Hematopoietic multipotent progenitor cell treated with erythropoietin and hydrocortisone succinate and interleukin-3 and kit ligand, for 15 days (in vitro differentiated cells): Measurements from ENCODE around the gene ZNF185.
A peak's percentile ranks its signal among the peaks of the same experiment; 100 is the strongest.
"Not testable (repeated sequence)": the region's sequence is repeated elsewhere in the genome, so short reads cannot be mapped to it uniquely, and the experiment has no call there.

Experiments used
- DNase-seq: peaks from one replicate; pipeline ENCODE4 v3.0.0-alpha.2; 2015; ENCODE audit warnings: low spot score

The ZNF185 gene

DNA sequence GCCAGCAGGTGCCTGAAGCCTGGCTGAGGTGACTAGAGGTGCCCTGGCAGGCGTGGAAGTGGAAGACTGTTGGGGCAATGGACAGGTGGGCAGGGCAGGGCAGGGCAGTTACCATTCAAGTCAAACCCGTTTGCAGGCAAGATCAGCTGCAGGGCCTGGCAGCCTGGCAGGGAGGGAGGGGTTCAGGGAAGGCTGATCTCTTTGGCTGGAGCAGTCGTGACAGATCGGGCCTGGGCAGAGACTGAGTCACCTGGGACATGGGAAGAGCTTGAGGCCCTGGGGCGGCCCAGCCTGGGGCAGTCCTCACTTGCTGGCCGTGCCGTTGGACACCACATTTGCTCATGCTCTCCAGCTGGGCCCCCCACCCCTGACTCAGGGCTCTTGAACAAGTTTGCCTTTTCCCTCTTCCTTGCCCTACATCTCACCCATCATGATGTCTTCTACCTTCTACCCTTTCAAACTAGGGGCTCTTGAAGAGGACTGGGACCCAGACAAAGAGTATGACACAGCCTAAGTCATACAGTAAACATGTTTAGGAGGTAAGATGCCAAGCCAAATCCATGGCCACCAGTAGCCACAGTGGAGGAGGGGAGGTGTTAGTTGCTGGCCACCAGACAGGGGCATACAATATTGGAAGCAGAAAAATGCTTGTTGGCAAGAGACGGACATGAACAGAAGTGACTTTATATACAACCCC, 2.0 kb upstream of the ZNF185 start:
- no peak for DNase-seq

- DNase-seq: no peak
These were observed 1.4 kb upstream of the ZNF185 start for GRCh38 chrX:152896450-152896849.

DNA sequence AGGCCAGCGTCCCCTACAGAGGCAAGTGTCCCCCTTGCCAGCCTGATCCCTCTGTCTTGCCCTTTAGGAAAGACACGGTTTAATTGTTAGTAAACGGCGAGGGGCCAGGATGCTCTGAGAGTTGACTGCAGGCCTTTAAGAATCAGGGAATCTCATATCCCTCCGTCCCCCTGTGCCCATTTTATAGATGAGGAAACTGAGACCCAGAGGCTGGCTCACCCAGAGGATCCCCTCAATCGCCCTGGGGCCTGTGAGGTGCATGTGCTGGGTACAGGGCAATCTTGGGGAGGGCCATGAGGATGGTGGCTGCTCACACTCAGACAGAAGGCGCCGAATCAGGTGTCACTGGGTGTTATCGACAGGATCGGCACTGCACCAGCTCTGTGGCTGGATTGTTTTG, 575 bp downstream of the ZNF185 start:
- no peak for DNase-seq

DNA sequence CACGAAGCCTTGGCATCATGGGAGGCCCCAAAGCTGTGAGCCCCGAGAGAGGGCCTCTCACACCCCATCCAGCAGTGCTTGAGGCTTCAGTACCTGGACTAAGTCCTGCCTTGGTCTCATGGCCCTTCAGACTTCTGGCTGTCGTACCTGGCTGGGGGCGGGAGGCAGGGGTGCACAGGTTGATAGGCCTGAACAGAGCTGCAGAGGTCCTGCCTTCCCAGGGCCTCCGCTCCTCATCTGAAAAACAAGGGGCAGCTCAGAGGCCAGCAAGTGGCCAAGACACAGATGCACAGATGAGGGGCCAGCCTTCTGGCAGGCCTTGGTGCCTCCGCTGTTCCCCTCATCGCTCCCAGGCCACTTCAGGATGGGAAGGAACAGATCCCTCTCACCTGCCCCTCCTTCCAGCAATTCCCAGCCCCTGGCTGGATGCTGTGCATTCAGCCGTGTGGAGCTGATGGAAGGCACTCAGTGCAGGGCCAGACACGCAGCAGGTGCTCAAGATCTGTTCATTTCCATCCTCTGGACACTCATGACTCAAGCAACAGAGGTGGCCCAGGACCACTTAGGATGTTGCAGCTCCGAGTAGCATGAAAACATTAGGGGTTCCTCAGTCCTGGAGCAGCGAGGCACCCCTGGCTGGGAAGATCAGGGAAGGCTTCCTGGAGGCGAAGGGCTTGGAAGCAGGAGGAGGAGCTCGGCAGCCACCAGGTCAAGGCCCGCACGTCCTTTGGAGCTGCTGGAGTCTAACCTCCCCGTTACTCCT, 1.4 kb downstream of the ZNF185 start:
- DNase-seq: no peak

DNA sequence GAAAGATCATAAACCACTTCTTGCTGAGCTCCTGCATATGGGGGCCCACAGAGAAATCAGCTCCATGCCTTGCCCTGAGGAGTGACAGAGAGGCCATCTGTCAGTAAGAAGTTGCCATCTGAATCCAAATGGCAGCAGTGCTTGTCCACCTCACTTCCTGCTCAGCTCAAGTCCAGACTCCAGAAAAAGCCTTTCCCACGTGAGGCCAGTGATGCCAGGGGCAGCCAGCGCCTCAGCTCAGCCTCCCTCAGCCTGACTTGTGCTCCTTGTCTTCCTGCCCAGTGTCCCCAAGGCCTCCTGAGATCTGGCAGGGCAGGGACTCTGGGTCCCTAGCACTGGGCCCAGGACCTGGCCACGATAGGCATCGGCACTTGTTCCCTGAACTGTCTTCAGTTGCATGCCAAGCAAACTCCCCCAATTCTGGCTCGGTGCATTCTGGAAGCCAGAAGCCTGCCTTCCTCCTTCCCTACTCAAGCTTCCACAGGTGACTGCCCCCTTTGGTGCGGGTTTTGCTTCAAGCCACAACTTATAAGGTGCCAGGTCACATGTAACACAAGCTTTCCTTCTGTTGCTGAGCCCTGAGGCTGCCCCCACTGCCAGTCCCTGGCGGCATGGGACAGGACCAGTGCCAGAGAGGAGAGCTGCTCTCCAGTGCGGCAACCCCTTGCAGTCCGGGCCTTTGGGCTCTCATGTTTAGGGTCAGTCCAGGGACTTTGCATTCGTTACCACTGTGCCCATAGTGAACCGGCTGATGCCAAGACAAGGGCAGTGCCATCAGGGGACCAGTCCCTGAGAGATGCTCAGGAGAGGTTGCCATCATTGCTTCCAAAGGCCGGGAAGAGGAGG, 2.2 kb downstream of the ZNF185 start:
- no peak for DNase-seq

DNA sequence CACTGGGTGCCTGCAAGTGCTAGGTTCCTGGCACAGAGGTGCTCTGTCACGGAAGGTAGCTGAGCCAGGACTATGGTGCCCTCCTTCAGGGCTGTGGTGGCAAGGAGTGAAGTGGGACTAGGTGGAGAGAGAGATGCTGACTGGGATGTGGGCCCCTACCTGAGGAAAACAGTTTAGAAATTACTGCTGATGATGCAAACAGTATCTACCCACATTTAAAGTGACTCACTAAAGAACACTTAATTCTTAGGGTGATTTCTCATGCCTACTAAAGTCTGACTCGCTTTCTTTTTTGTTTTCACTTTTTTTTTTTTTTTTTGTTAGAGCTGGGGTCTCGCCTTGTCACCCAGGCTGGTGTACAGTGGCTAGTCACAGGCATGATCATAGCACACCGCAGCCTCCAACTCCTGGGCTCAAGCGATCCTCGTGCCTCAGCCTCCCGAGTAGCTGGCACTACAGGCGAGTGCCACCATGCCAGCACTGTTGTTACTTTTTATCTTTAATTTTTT, 3.1 kb downstream of the ZNF185 start:
- DNase-seq: no peak

DNA sequence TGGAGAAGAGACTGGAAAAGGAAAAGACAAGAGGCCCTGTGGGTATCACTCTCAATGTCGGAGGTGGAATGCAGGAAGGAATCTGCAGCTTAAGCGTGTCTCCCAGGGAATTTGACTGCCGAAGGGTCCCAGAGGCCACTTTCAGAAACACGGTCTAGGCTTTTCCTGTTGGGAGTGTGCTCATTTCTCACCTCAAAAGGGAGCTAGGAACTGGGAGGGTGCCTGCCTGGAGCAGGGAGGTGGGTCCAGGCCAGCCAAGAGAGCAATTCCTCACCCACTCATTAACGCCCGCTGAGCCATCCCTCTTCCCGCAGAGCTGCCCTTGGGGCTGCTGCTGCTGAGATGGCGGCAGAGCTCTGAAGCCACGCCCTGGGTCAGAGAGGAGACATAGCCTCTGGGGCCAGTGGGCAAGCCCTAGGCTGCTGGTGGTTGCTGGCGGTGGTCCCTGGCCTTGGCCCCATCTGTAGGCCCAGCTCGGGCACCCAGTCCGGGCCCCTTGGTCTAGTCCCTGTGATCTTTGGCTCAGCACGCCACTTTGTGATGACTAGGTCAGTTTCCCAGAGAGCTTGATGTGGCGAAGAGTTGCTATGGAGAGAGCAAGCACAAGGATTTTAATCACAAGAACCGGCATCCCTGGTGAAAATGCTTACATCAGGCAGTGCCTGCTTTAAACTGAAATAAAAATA, 4.1 kb downstream of the ZNF185 start:
- no peak for DNase-seq

DNA sequence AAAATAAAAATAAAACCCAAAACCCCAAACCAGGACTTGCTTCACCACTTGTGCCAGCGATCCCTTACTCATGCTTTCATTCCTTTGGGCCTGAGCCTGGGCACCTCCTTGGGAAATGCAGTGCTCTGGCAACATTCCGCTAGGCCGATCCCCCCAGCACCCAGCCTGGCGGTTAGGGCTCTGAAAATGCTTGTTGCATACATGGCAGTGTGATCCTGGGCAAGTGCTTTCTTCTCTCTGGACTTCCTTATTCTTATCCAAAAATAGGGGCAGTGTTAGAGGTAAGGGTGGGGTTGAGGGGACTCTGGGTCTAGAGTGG, 4.6 kb downstream of the ZNF185 start:
- DNase-seq: no peak

- no peak for DNase-seq
These were observed 5.7 kb downstream of the ZNF185 start for GRCh38 chrX:152903589-152903988.

DNA sequence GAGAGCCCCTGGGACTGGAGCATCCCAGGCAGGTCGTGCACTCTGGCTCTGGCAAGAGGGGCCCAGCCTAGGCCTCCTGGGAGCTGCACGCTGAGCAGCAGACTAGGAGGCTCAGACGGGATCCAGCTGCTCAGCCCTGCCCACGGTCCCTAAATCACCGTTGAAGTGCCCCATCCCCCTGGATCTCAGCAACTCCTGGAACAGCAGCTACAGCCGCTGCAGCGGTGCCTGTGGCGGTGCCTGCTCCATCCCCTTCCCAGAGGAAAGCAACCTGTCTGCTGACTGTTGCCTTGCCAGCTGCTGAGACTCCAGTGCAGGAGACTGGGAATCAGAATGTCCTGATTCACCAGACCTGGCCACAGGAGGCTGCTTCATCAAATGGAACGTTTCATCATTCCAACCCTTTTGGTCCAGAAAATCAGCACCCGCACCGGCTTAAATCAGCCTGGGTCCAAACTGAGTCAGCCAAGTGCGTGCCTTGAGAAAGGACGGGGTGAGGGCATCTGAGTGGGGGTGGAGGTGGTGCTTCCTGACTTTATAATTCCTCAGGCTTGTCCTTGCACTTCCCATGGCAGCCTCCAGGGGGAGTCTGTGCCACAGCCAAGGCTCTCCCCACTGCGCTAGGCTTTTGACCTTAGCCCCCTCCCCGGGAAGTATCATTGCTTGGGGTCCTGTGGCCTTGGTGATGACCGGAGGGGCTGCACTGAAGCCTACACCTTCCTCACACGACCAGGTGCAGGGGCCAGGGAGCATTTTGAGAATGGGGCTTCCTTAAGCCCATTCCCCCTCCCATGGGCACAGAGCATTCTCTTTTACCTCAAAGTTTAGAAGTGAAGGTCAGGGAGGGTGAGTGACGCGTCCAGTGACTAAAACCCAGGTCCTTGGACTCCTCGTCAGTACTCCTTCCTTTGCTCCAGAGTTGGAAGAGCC, 6.5 kb downstream of the ZNF185 start:
- peak; percentile 33 for DNase-seq

DNA sequence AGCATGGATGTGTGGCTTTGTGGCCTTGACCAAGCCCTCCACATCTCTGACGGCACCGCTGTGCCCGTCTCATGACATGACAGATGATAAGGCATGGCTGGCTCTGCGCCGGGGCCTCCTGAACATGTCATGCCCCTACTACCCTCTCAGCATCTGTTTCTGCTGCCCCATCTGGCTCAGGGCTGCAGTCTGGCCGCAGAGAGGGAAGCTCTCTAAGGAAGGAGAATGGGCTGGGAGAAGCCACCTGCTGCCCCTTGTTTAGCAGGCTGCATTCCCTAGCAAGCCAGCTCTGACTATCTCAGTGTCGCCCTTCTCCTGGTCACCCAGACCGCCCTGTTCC, 7.2 kb downstream of the ZNF185 start:
- no peak for DNase-seq

DNA sequence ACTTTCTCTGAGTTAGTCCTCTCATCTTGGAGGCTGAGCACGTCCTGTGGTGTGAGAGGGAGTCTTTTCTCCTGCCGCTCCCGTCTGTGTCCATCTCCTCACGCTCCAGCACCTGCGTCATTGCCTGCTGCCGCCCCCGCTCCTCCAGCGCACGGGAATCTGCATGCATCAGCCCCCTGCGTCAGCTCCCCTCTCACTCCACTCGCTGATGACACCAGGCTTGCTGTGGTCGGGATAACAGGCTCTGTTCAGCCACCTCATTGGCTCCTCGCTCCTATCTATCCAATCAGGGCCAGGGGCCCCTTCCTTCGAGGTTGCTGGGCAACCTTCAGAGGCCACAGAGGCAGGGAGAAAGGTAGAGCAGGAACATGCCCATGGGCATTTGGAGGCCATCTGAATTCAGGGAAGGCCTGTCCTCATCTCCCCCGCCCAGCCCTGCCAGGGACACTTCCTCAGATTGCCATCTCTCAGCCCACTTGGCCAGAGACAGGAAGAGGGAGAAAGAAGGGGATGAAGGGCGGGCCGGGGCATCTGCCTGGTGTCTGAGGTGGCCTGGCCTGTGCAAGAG, 9.3 kb downstream of the ZNF185 start:
- DNase-seq: no peak

GRCh38 chrX:152908486-152908885, 10.6 kb downstream of the ZNF185 start:
- DNase-seq: no peak

- not testable (repeated sequence) for DNase-seq
These were observed 12.2 kb downstream of the ZNF185 start for GRCh38 chrX:152910018-152910417.

DNA sequence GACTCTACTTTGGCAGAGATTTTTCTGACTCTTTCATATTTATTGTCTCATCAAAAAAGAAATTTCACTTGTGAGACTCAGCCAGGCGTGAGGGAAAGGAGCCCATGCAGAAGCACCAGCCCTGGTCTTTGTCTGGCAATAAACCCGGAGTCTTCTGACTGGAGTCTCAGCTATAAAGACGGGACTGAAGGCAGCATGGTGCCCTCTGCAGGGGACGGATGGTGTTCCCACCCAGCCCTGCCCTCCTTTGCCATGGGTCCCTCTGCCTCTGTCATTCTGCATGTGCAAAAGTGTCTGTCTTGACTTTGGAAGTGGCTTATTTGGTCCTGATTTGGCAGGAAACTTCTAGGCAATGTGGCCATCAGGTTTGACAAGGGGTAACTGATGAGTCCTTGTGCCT, 14.2 kb downstream of the ZNF185 start:
- no peak for DNase-seq

GRCh38 chrX:152912641-152913040, 14.8 kb downstream of the ZNF185 start:
- DNase-seq: no peak

DNA sequence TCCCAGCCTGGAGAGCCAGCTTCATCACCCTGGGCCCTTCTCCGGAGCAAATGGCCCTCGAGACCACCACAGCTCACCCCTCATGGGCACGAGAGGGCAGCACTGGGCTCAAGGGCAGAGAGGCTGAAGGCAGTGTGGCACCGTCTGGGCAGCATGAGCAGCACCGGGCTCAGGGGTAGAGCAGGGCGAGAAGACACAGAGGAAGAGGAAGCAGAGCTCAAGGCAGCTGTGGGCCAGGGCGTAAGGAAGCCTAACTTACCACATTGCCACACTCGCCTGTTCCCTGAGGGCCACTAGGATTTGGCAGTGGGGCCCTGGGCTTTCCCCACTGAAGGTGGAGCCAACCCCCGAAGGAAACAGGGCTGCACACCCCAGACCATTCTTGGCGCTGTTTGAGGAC, 15.5 kb downstream of the ZNF185 start:
- no peak for DNase-seq

DNA sequence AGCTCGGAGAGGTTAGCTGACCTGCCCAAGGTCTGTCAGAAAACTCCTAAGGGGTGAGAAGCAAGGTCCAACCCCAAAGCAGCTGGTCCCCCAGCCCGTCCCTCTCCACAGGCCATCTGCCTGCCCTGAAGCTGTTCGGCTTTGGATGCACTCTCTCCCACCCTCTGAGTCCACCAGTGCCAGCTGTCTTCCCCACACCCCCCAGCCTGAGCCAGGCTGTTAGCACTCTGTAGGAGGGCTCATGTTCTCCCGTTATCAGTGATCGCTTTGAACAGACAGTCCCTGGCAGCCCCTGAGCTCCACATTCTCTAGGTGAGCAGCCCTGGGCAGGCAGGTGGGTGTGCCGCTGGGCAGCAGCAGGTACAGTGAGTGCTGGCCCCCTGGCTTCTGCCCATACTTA, 16.0 kb downstream of the ZNF185 start:
- no peak for DNase-seq

- peak; percentile 2 for DNase-seq
These were observed 17.8 kb downstream of the ZNF185 start for GRCh38 chrX:152915541-152916241.
